GM18520 (cell line): Measurements from ENCODE around the gene EEF2KMT.
"Not testable (repeated sequence)": the region's sequence is repeated elsewhere in the genome, so short reads cannot be mapped to it uniquely, and the experiment has no call there.

Experiments used
- ATAC-seq: cut with Tn5 transposase; IDR thresholded peaks from one replicate; pipeline ENCODE4 v1.9.1; 2021; ENCODE audit not compliant: unreplicated experiment

Gene EEF2KMT

DNA sequence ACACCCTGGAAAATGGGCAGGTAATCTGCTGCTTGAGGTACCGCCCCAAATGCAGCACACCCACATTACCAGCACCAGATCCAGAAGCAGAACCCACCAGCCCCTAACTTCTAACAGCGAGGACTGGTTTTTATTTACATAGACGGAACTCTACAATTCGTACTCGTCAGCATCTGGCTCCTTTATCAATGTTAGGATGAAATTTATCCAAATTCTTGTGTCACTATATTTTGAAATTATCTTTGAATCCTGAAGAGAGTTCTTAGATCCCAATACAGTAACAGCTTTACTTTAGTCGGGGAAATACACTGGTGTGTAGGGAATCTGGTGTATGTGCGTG lies 26.3 kb downstream of the EEF2KMT start:
- ATAC-seq = no peak

DNA sequence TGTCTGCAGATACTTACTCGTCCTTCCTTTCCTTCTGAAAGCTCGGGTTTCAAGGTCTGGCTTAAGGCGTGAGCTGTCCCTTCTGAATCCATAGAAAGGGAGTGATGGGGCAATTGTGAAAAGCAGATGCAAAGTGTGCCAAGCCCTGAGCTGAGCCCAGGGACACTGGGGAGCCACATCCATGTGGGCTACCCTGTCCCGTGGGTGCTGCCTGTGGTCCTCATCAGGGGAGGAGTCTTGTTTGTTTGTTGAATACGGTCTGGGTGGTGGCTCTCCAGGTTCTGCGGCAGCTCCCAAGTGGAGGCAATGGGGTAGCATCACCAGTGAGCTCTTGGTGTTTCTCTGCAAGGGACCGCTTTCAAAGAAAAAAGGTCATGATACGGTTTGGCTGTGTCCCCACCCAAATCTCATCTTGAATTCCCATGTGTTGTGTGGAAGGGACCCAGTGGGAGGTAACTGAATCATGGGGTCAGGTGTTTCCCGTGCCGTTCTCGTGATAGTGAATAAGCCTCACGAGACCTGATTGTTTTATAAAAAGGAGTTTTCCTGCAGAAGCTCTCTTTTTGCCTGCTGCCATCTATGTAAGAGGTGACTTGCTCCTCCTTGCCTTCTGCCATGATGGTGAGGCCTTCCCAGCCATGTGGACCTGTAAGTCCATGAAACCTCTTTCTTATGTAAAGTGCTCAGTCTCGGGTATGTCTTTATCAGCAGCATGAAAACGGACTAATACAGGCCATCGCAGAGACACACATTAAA lies 27.0 kb downstream of the EEF2KMT start:
- ATAC-seq = no peak

DNA sequence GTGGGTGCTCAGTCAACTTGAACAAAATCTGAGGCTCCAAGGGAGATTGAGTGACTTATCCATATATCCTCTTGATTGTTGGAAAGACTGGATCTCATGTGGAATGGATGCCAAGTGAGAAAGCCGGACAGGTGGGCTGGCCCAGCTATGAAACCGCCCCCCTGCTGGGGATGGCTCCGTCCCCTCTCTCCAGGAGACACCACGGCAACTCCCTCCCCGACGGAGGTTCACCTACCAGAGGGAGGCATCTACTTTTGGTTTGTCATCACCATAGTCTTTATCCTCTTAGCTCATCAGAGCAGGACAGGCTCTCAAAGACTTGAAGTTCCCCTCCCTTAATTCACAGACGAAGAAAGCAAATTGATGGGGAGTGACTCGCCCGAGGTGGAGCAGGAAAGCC lies 27.7 kb downstream of the EEF2KMT start:
- no peak for ATAC-seq

DNA sequence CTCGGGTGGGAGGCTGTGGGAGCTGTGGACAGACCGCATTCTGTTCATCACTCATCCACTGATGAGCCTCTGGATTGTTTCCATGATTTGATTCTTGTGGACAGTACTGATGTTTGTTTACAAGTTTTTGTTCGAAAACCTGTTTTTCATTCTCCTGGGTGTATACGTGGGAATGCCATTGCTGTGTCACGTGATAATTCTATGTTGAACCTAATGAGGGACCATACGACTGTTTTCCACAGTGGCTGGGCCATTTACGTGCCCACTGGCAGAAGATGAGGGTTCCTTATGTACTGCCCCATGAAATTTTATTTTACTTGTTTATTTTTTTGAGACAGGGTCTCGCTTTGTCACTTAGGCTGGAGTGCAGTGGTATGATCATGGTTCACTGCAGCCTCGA lies 28.5 kb downstream of the EEF2KMT start:
- no peak for ATAC-seq

DNA sequence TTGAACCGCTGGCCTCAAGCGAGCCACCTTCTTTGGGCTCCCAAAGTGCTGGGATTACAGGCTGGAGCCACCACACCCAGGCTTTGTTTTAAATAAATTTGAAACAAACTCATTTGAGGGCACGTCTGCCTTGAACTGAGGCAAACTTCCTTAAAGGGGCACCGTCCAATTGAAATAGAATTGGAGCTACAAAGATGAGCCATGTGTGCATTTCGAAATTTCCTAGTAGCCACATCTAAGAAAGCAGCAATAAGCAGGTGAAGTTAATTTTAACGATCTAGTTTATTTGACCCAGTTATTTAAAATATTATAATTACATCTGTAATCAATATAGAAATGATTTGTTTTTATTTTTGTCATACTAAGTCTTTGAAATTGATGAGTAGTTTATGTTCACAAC lies 31.1 kb downstream of the EEF2KMT start:
- no peak for ATAC-seq

DNA sequence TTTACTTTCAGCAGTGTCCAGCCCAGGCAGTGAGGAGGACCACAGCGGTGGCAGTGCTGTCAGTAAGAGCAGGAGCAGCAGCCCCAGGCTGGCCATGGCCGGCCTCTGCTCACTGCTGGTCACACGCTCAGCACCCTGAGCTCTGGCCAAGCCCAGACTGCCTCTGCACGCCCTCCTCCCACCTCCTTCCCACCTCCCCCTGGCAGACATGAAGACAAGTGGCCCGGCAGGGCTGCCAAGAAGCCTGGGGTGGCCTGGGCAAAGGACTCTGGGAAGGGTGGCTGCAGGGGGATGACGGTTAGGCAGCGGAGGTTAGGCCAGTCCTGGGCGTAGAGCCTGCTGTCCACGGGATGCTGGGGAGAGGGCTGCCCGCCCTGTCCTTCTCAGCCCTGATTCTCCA lies 31.8 kb downstream of the EEF2KMT start, which contains the start of gene C16orf89:
C16orf89 (minus strand) TSS at position 144 of the 400 bp plus-strand sequence; CDS start at position 96, 48 bp downstream.
- no peak for ATAC-seq

DNA sequence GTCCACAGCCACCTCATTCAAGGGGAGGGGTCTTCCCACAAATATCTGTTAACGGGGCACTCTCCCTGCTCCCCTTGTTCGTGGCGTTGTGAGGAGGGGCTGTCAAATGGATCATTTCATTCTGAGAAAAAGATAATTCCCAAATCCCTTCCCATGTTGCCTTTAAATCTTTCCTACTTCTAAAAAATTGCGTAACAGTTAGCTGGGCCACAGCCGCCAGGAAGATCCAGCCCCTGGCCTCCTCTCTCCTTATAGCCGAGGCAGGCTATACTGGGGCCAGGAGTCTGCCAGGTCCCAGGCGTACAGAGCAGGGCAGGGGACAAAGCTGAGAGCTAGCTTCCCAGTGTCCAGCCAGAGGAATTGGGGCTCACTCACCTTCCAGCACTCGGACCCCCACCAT lies 32.3 kb downstream of the EEF2KMT start:
- ATAC-seq = no peak

DNA sequence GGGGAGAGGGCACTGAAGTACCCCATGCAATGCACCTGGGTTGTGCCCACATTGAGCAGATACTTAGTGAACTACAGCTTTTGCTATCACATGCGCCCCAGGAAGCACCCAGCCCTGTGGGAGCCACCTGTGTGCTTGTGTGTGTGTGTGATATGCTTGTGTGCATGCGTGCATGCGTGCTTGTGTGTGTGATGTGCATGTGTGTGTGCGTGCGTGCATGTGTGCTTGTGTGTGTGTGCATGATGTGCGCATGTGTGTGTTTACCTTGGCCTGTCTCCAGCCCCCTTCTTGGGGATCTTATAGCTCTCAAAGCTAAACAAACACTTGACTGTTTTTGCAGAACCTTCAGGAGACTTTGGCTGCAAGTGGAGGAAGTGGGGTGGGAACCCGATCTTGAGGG lies 32.7 kb downstream of the EEF2KMT start:
- no peak for ATAC-seq

DNA sequence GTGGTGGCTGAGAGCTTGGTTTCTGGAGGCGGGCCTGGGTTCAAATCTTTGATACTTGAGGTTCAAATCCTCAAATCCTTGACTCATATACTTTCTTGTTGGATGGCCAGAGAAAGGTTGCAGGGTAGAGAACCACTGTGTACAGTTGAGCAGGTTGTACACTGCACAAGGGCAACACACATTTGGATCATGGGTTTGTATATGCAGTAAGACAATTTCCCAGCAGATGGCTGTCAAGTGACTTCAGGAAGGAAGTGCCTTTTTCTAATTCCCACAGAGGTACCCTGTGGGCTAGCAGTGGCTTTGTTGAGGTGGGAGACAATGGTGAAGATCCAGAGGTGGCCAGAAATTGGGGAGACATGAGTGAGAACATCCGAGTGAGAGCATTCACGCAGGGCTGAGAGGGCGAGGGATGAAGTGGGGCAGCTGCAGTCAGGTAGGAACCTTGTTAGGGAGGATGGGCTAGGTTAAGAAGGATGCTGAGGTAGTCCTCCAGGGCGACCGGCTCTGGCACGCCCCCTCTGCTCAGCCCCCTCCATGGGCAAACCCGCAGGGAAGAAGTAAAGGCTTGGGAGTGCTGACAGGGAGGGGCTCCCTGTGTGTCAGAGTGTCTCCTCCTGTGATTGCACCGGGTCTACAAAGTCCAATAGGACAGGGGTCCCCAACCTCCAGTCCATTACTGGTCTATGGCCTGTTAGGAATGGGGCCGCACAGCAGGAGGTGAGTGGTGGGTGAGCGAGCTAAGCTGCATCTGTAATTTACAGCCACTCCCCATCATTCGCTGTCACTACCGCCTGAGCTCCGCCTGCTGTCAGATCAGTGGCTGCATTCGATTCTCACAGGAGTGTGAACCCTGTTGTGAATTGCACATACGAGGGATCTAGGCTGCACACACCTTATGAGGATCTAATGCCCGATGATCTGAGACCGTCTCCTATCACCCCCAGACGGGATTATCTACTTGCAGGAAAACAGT lies 34.5 kb downstream of the EEF2KMT start:
- no peak for ATAC-seq

DNA sequence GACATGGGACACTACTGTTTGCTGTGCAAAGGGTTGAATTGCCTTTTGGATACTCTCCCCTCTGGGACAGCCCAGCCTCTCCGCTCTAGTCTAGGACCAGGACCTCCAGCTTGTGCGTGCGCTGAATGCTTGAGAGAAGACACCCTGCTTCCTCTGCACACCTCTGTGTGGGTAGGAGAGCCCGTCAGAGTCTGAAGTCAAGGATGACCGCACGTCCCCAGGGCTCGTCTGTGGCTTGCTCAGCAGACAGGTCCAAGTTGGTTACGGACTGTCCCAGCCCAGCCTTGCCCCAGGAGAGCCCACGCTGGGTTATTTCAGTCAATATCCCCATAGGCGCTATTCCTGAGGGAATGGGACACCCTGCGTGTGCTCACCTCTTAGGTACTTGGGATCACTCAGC lies 35.5 kb downstream of the EEF2KMT start:
- no peak for ATAC-seq

DNA sequence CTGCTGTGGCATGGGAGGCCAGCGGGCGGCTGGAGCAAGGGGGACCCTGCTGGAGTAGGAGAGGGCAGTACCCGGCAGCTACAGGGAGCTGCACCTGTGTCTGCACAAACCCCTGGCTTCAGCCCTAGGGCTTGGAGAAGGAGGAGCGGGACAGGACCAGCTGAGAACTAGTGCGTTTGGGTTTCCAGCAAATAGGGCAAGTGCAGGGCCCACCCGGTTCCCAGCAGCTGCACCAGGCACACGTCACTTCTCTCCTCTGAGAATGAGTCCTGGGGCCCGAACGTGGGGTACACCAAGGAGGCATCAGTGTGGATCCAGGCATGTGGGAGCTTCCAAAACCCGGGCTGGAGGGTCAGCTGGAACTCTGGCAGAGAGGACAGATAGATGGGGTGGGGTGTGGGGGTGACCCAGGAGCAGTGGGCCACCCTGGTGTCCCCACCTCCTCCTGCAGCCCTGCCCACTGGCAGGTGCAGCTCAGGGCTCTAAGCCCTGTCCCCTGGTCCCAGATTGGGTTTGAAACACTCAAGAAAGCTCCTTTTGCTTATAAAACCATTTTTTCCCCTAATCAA lies 37.4 kb downstream of the EEF2KMT start:
- no peak for ATAC-seq

DNA sequence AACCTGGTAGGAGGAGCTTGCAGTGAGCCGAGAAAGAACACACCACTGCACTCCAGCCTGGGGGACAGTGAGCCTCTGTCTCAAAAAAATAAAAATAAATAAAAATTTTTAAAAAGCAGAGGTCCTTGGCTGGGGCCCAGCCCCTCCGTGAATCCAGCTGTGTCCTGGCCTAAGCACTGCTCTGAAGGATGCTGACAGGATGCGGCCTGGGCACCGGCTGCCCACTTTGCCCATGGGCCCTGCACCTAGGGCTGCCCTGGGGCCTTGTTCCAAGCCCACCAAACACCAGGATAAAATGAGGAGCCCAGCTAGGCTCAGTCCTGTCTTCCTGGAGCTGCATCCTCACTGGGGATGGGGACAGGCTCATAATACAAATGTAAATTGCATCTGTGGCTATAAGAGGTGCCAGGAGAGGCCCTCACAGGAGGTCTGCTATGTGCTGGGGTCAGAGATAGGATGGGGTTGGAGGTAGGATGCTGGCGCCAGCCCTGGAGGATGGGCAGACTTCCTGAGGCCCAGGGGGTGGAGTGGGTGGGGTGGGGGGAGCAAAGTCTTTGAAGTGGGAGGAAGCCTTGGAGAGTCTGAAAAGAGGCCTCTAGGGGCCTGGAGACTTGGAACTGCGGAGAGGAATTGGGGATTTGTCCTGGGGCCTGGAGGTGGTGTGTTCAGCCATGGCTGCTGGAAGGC lies 38.1 kb downstream of the EEF2KMT start:
- ATAC-seq = no peak

DNA sequence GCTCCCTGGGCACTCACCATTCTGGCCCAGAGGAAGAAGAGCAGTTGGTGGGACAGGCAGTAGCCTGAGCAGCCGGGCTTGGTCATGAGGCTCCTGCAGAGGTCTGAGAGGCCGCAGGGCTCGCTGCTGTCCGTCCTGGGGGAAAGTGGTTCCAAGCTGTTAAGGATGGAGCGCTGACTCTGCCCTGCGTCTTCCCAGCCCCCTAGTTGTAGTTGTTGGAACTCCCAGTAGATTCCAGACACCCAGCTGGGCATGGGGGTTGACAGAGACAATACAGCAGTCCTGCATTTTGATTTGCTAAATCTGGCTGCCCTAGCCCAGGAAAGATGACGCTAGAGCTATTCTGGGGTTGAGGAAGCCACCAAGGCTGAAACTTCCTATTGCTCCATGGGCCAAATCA lies 39.1 kb downstream of the EEF2KMT start:
- no peak for ATAC-seq

DNA sequence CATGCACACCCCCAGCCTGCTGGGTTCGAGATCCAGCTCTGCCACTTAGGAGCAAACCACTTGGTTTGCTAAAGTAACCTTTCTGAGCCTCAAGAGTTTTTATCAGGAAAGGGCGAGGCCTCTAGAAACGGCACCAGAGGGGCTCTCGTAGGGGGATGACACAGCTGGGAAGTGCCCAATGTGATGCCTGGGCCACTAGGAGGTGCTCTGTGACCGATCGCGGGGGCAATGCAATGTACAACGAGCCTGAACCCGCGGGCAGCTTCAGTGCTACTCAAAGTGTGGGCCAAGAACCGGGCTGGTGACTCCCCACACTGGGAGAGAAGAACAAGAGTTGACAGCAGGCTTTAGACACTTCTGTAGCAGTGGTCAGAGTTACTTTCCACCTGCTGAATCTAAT lies 41.2 kb downstream of the EEF2KMT start:
- no peak for ATAC-seq

DNA sequence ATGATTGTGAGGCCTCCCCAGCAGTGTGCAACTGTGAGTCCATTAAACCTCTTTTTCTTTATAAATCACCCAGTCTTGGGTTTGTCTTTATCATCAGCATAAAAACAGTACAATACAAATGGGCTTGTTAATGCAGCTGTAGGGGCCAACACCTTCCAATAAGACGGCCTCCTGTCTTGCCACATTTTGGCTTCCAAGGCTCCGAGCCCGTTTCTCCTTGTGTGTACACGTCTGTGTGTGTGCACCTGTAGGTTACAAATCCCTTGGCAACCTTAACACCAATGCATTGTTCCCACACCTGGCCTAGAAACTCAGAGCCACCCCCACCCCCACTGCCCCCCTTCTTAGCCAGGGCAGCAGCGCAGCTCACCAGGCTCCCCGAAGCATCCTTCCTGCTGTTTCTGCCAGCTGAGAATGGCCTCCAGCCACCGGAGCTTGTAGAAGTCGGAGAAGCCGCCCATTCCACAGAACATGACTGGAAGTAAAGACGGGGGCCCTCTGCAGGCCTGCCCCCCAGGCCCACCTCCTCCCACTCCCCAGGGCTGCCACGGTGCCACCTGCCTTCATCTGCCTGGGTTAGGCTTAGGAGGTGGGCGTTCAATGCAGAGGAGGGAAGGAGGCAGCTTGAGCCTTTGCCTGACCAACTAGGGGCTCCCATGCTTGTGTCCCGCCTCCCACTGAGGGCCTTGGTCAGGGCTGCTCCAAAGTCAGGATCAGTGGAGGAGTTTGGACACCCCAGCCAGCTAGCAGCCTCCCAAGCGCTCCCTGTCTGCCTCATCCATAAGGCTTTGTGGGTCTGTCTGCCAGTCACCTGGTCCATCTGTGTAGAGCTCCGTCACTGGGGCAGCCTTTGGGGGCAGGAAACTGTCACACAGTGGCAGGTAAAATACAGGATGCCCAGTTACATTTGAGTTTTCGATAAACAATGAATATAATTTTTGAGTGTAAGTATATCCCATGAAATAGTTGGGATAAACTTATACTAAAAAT lies 42.4 kb downstream of the EEF2KMT start:
- no peak for ATAC-seq

DNA sequence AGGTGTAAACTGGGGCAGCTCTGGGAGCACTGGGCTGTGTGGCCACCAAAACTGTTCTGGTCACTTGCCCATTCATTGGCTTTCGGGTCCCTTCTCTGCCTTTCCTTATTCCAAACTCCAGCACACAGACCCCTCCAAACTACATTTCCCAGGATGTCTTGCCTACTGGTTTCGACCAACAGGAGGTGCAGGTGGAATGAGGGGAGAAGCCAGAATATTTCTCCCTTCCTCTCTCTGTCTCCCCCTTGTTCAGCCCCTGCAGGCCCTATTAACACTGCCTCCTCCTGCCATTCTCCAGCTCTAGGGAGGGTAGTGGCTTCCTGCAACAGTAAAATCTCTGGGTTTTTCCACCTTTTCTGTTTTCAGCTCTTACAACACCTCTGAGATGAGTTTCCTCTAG lies 50.7 kb downstream of the EEF2KMT start:
- no peak for ATAC-seq

DNA sequence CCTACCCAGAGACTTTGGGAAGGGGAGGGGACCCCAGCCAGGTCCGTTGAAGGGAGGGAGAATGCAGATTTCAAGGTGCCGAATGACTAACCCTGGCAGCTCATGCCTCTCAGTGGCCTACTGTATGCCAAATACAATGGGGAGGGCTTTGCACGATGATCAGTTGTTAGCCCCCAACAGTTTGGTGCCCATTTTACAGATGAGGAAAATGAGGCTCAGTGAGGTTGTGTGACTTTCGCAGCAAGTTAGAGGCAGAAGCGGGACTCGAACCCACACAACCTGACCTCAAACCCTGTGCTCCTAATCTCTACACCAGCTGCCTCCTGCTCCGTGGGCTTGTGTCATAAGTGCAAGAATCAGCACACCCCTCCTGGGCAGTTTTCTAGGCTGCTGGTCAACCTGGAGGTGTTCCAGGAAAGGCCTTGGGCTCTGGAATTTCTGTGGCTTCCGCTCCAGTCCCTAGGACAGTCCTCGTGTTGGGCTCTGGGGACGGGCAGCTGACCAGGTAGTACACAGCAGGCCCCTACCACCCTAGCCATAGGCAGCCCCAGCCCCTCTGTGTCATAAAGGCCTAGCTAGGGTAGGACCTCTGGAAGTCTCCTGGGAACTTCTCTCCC lies 52.0 kb downstream of the EEF2KMT start:
- ATAC-seq = no peak

DNA sequence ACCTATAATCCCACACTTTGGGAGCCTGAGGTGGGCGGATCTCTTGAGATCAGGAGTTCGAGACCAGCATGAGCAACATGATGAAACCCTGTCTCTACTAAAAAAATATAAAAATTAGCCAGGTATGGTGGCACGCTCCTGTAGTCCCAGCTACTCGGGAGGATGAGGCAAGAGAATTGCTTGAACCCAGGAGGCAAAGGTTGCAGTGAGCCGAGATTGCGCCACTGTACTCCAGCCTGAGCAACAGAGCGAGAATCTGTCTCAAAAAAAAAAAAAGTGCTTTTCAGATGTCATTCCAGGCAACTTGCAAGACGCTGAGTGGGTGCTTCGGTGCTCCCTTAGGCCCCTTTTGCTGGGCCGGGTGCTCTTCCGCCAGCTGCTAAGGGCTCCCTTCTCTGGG lies 53.0 kb downstream of the EEF2KMT start:
- not testable (repeated sequence) for ATAC-seq

DNA sequence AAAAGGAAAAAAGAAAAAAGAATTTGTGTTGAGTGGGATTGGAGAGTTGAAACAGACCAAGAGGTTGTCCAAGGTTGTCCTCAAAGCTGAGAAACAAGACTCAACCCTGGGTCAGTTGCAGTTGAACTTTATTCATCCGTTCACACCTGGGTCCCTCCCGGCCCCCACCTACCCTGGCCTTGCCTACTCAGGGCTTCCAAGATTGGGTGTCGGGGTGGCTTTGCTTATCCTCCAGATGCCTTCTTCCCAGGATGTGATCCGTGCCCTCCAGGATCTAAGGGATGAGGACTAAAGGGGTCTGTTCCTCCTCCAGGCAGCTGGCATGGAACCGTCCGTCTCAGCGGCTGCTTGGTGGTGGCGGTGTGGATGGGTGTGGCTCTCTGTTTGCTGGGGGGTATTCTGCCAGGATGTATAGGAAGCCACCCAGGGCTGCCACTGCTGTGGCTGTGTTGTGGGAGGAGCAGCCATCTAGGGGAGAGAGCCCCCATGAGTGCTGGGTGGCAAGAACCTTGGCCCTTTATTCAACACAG lies 53.5 kb downstream of the EEF2KMT start:
- no peak for ATAC-seq
